Suprapubic skin (tissue), 3 donors: ENCODE results near the gene CRACR2B.

Experiments used
- POLR2A ChIP-seq, 2 donors: fragments of 450-650 bp; IDR thresholded peaks; one replicate each; pipeline ENCODE4 v1.6.1; 2017; ENCODE audit warnings: antibody characterized with exemption in 2 of 2, mild to moderate bottlenecking in 2 of 2, moderate library complexity in 2 of 2
- TF ChIP-seq, protein P1 (sequence below), 2 donors: fragments of 200-600 bp in 1 of 2; fragments of 450-650 bp in 1 of 2; sonication (generic) in 1 of 2; IDR thresholded peaks; one replicate each; pipeline ENCODE4 v1.5.1; 2016 to 2019; ENCODE audit warnings: antibody characterized with exemption in 2 of 2, mild to moderate bottlenecking in 1 of 2, moderate library complexity in 1 of 2

DNA sequence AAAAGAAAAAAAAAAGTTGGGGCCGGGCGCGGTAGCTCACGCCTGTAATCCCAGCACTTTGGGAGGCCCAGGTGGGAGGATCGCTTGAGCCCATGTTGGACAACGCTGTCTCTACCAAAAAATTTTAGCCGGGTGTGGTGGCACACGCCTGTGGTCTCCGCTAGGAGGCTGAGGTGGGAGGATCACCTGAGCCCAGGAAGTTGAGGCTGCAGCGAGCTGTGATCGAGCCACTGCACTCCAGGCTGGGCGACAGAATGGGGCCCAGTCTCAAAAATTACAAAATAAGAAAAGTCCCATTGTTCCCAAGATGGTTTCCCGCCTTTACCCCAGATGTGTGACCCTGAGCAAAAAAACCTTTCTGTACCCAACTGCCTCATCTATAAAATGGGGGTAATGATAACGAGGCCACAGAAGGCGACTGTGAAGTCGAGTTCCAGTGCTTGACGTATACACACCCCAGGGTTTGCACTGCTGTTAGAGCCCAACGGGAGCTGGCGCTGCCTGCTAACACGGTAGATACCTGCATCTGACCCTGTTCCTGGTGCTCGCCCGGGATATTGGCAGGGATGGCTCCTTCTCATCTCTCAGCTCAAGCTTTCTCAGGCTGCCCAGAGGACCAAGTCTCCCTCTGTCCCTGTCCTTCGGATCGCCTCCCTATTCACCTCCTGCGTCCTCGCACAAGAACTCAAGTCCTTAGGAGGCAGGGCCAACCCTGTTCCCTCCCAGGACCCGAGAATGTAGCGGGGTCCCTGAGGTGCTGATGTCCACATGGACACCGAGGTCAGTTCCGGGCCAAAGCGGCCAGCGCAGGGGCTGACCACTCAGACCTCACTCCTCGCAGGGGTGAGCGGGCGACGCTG lies 19.1 kb upstream of the CRACR2B start:
- TF ChIP-seq, protein P1, sequence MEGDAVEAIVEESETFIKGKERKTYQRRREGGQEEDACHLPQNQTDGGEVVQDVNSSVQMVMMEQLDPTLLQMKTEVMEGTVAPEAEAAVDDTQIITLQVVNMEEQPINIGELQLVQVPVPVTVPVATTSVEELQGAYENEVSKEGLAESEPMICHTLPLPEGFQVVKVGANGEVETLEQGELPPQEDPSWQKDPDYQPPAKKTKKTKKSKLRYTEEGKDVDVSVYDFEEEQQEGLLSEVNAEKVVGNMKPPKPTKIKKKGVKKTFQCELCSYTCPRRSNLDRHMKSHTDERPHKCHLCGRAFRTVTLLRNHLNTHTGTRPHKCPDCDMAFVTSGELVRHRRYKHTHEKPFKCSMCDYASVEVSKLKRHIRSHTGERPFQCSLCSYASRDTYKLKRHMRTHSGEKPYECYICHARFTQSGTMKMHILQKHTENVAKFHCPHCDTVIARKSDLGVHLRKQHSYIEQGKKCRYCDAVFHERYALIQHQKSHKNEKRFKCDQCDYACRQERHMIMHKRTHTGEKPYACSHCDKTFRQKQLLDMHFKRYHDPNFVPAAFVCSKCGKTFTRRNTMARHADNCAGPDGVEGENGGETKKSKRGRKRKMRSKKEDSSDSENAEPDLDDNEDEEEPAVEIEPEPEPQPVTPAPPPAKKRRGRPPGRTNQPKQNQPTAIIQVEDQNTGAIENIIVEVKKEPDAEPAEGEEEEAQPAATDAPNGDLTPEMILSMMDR (IDR thresholded peaks at IDR 0.05): no peak
- TF ChIP-seq POLR2A (IDR thresholded peaks at IDR 0.05): no peak
